Stomach (tissue), 9 donors: ENCODE data around the gene SNX18. TPM values are rescaled to one million over a fixed set of nuclear protein-coding genes. Genes with fewer than 3 reads are reported as not detected.
A peak's percentile ranks its signal among the peaks of the same experiment; 100 is the strongest.

Source experiments
- DNase-seq, 2 donors: peaks; one replicate each; pipeline versions ENCODE4 v3.0.0 to v3.0.0-alpha.2; 2013 to 2019
- H3K27ac ChIP-seq, 5 donors: fragments of 200-600 bp in 4 of 5; sonication (generic) in 4 of 5; one replicate each; pipeline ENCODE4 v1.5.1; 2013 to 2019; ENCODE audit warnings: mild to moderate bottlenecking in 1 of 5, moderate library complexity in 1 of 5
- H3K27me3 ChIP-seq, 3 donors: fragments of 200-600 bp; sonication (generic); one replicate each; pipeline ENCODE4 v1.5.1; 2017 to 2019; ENCODE audit warnings: mixed run types in 1 of 3
- H3K36me3 ChIP-seq, 4 donors: fragments of 200-600 bp; sonication (generic); 1 replicate in 3 of 4; 2 replicates in 1 of 4; pipeline ENCODE4 v1.5.1; 2016 to 2019
- H3K4me1 ChIP-seq, 4 donors: fragments of 200-600 bp; sonication (generic); one replicate each; pipeline ENCODE4 v1.5.1; 2016 to 2019
- H3K4me3 ChIP-seq, 4 donors: fragments of 200-600 bp; sonication (generic) in 3 of 4; one replicate each; pipeline ENCODE4 v1.5.1; 2016 to 2019; ENCODE audit warnings: mild to moderate bottlenecking in 1 of 4
- H3K9me3 ChIP-seq, 4 donors: fragments of 200-600 bp; sonication (generic); one replicate each; pipeline ENCODE4 v1.5.1; 2016 to 2019
- EP300 ChIP-seq: sonication (generic); formaldehyde crosslinking; IDR thresholded peaks from one replicate; pipeline ENCODE4 v1.6.1; 2017; ENCODE audit warnings: antibody characterized with exemption
- POLR2A ChIP-seq, 4 donors: fragments of 450-650 bp; IDR thresholded peaks; one replicate each; pipeline ENCODE4 v1.6.1; 2016; ENCODE audit warnings: antibody characterized with exemption in 4 of 4, control low read depth in 2 of 4, mild to moderate bottlenecking in 1 of 4, moderate library complexity in 1 of 4
- POLR2AphosphoS5 ChIP-seq, 3 donors: sonication (generic); formaldehyde crosslinking; IDR thresholded peaks; one replicate each; pipeline ENCODE4 v1.6.1; 2016; ENCODE audit warnings: antibody characterized with exemption in 3 of 3
- WGBS, 5 donors: extraction: QIAGEN DNeasy Blood & Tissue Kit in 3 of 5; methylation state at CpG; one replicate each; pipeline versions ENCODE4 v1.1.5 to v1.1.7; 2013 to 2018; 5-methylcytosine and 5-hydroxymethylcytosine counted together
- intact Hi-C: fragments of 100-400 bp; cut with DNase I; formaldehyde crosslinking; loops from one replicate; pipeline ENCODE4 v1.15.1; 2023; ENCODE audit warnings: low total_unique reads
- polyA plus RNA-seq, 3 donors: library from polyadenylated mRNA; stranded (reverse); fragments of 200-250 nt; gene quantifications; one replicate each; pipeline ENCODE4 v1.2.3, GENCODE V29; 2013
- total RNA-seq, 5 donors: library from RNA; depleted of rRNA; stranded (reverse); fragments of >200 nt; gene quantifications; one replicate each; pipeline versions ENCODE4 v1.1.0 to v1.2.3, GENCODE V29; 2014 to 2016
- TF ChIP-seq, protein P1 (sequence below), 7 experiments: fragments of 450-650 bp in 4 of 7; fragments of 200-600 bp in 3 of 7; sonication (generic) in 3 of 7; IDR thresholded peaks; one replicate each; pipeline ENCODE4 v1.5.1; 2016 to 2019; ENCODE audit warnings: antibody characterized with exemption in 7 of 7, control low read depth in 2 of 7, mild to moderate bottlenecking in 1 of 7
- donor health status: healthy with polysubstance abuse.
- donor health status: Bipolar disorder and iron deficiency.
- donor health status: healthy.

SNX18 gene
- total and polyA plus RNA-seq, 8 donors, result 4.4 to 77.9 (median 31.6) TPM

GRCh38 chr5:54492178-54492577 lies 25.4 kb upstream of the SNX18 start:
- H3K4me1 ChIP-seq, result no peaks in the 10 kb centered on the region
- H3K4me3 ChIP-seq, result no peak overlapping the region
- TF ChIP-seq POLR2A (IDR thresholded peaks at IDR 0.05), result no peak
- TF ChIP-seq, protein P1, sequence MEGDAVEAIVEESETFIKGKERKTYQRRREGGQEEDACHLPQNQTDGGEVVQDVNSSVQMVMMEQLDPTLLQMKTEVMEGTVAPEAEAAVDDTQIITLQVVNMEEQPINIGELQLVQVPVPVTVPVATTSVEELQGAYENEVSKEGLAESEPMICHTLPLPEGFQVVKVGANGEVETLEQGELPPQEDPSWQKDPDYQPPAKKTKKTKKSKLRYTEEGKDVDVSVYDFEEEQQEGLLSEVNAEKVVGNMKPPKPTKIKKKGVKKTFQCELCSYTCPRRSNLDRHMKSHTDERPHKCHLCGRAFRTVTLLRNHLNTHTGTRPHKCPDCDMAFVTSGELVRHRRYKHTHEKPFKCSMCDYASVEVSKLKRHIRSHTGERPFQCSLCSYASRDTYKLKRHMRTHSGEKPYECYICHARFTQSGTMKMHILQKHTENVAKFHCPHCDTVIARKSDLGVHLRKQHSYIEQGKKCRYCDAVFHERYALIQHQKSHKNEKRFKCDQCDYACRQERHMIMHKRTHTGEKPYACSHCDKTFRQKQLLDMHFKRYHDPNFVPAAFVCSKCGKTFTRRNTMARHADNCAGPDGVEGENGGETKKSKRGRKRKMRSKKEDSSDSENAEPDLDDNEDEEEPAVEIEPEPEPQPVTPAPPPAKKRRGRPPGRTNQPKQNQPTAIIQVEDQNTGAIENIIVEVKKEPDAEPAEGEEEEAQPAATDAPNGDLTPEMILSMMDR (IDR thresholded peaks at IDR 0.05), result no peak
- no peak for TF ChIP-seq EP300
- no peak for TF ChIP-seq POLR2AphosphoS5 (IDR thresholded peaks at IDR 0.05)
- no peak overlapping the region for H3K27ac ChIP-seq
- peak in 1 of 2 donors; percentile 24 for DNase-seq
- H3K36me3 ChIP-seq, result no peaks in the 10 kb centered on the region
- H3K27me3 ChIP-seq, result peaks cover 0 to 5% (median 0%) of the 10 kb centered on the region in 3 donors
- H3K9me3 ChIP-seq, result peaks cover 0 to 4% (median 0%) of the 10 kb centered on the region in 4 donors
- 36 to 67% (median 66%) methylated on average over 2 of the region's 2 CpGs for WGBS, 5 donors
- intact Hi-C loops, result no loop called here

- no peak for DNase-seq
- TF ChIP-seq EP300, result no peak
- no peak for TF ChIP-seq POLR2A (IDR thresholded peaks at IDR 0.05)
- TF ChIP-seq, protein P1 (IDR thresholded peaks at IDR 0.05), result no peak
- TF ChIP-seq POLR2AphosphoS5 (IDR thresholded peaks at IDR 0.05), result no peak
- H3K27me3 ChIP-seq, result peaks cover 0 to 5% (median 0%) of the 10 kb centered on the region in 3 donors
- no peak overlapping the region for H3K27ac ChIP-seq
- H3K36me3 ChIP-seq, result no peaks in the 10 kb centered on the region
- H3K4me3 ChIP-seq, result no peak overlapping the region
- intact Hi-C loops, result no loop called here
- H3K9me3 ChIP-seq, result peaks cover 0 to 19% (median 10%) of the 10 kb centered on the region in 4 donors
- H3K4me1 ChIP-seq, result no peaks in the 10 kb centered on the region
These were observed 22.5 kb upstream of the SNX18 start for GRCh38 chr5:54495027-54495426.

DNA sequence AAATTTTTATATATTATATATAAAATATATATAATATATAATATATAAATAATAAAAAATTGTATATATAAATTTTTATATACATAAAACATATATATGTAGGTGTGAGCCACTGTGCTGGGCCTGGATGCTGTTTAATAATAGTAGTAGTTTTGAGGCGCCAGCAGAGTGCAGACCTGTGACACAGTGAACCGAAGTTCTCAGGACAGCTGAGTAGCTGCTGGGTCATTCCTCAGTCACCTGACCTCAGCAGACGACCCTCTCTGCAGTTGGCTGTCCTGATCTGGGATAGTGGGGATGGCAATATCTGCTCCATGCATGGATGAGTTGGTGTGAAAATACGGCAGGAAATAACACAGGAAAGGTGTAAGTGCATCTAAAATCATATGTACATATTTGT lies 3.3 kb upstream of the SNX18 start:
- 19 to 31% (median 22%) methylated on average over 4 of the region's 4 CpGs for WGBS, 5 donors
- TF ChIP-seq EP300 (no peak), POLR2A (IDR thresholded peaks at IDR 0.05) (no peak), POLR2AphosphoS5 (IDR thresholded peaks at IDR 0.05) (no peak)
- TF ChIP-seq, protein P1 (IDR thresholded peaks at IDR 0.05), result no peak
- H3K36me3 ChIP-seq, result peaks cover 0 to 3% (median 0%) of the 10 kb centered on the region in 4 donors
- no peaks in the 10 kb centered on the region for H3K9me3 ChIP-seq
- no peak overlapping the region for H3K27ac ChIP-seq
- no peak overlapping the region for H3K4me3 ChIP-seq
- no peak for DNase-seq
- H3K4me1 ChIP-seq, result peaks cover 0 to 19% (median 15%) of the 10 kb centered on the region in 4 donors
- intact Hi-C loops, result no loop called here
- no peaks in the 10 kb centered on the region for H3K27me3 ChIP-seq

DNA sequence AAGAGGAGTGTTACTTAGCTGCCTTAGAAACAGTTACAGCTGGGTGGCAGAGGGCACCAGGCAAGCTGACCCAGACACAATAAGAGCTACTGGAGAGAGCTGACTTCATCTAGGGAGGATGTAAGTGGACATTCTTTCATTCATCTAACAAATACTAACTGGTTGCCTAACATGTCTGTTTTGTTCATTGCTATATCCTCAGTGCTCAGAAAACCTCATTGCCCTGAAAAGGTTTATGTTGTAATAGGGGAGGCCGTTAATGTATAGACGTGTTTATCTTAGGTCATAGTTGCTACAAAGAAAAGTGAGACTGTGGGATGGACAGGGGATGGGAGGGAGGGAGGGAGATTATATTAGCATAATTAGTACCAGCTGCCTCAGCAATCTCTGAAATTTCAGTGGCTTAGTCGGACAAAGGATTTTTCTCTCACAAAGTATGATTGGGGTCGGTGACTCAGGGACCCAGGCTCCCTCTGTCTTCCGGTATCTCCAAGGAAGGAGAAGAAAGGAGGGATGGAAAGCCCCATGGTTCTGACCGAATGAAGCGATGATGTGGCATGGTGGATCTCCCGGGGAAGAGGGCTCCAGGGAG lies 2.6 kb upstream of the SNX18 start:
- Histone ChIP-seq H3K9me3 (no peaks in the 10 kb centered on the region), H3K36me3 (peaks cover 0 to 5% (median 0%) of the 10 kb centered on the region in 4 donors), H3K4me1 (peaks cover 0 to 24% (median 19%) of the 10 kb centered on the region in 4 donors), H3K27me3 (no peaks in the 10 kb centered on the region), H3K4me3 (no peak overlapping the region), H3K27ac (no peak overlapping the region)
- 76 to 85% (median 82%) methylated on average over 8 of the region's 8 CpGs for WGBS, 5 donors
- DNase-seq, result no peak
- intact Hi-C loops, result loop anchor here (5.0 kb wide), 1 partner anchor 332 kb away; no protein-coding TSS in a partner anchor
- TF ChIP-seq EP300 (no peak), POLR2AphosphoS5 (IDR thresholded peaks at IDR 0.05) (no peak), POLR2A (IDR thresholded peaks at IDR 0.05) (no peak)
- TF ChIP-seq, protein P1 (IDR thresholded peaks at IDR 0.05), result no peak
